Neural progenitor cell (in vitro differentiated cells): ENCODE data around the gene COL23A1.

Experiments used
- CTCF ChIP-seq: fragments of 200-600 bp; sonication (generic); IDR thresholded peaks from 2 replicates; pipeline ENCODE4 v1.5.1; 2017; ENCODE audit warnings: antibody characterized with exemption, mild to moderate bottlenecking
- EZH2 ChIP-seq: fragments of 200-600 bp; sonication (generic); IDR thresholded peaks from 2 replicates; pipeline ENCODE4 v1.6.1; 2017; ENCODE audit warnings: antibody characterized with exemption, mild to moderate bottlenecking, moderate library complexity
- EZH2phosphoT487 ChIP-seq: fragments of 200-600 bp; sonication (generic); IDR thresholded peaks from 2 replicates; pipeline ENCODE4 v1.6.1; 2017; ENCODE audit warnings: antibody characterized with exemption

- TF ChIP-seq CTCF (no peak), EZH2 (no peak), EZH2phosphoT487 (no peak)
Observed at GRCh38 chr5:178213748-178214151, 376.4 kb downstream of the COL23A1 start.
